Measurements from ENCODE around the gene ITGA5.

ITGA5 gene

DNA sequence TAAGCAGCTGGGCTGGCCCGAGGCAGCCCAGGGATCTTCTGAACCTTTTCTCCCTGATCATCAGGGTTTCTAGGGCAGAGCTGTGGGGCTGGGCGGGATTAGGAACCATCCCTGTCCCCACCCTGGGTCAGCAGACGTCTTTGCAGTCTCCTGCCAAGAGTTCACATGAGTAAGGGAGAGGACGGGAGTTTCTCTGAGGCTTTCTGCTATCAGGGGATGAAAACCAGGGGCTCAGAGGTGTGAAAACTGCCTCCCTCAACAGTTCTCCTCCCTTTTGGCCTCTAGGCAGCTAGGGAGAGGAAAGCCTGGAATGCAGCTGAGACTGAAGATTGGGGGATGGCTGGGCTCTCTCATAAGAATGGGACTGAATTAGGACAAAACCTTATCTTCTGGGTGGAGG, 42.5 kb downstream of the ITGA5 start:
- no peak for DNase-seq (ENCODE audit: low read depth, low spot score)
- no peak overlapping the region for H3K4me3 ChIP-seq (ENCODE audit: low read length)

DNA sequence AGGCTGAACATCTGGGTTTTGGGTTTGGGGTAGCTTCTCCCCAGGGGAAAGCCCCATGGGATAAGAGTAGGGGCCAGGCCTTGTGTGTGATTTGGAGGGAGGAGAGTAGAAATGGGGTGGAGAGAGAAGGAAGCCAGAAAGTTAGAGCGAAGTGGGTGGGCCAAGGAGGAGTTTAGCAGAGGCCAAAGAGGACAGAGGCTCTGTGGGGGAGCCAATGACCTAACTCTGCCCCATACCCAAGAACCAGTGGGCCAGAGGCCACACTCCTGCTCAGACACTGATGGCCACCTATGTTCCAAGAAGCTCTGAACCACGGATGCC, 43.8 kb downstream of the ITGA5 start:
- H3K4me3 ChIP-seq (ENCODE audit: low read length) = no peak overlapping the region

DNA sequence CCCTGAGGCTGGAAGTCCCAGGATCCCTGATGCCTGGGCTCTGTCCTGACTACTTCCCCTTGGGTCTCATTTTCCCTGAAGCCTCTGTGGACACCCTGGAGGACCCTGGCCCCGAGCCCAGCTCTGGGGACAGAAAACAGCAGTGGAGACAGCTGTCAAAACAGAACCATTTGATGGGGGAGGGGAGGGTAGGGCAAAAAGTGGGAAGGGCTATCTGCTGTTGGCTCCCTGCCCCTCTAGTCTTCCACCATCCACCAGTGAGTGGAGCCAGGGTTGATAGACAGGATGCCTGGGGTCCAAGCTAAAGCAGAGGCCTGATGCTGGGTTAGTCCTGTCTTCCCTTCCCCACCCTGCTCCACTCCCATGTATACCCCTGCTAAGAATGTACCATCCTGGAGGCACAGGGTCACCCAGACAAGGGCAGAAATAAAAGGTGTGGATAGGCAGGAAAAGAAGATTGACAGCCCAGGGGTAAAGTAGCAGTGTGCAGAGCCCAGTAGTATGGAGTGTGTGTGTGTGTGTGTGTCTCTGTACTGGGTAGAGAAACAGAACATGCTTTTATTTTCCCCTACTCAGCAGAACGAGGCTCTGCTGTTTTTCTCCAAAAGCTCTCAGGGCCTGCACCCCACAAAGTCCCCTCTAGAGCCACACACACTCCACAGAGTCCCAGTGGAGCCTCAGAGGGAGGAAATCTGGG, 44.4 kb downstream of the ITGA5 start:
- H3K4me3 ChIP-seq (ENCODE audit: low read length) = no peak overlapping the region
- no peak for DNase-seq (ENCODE audit: low read depth, low spot score)

More for the DNA sequence above, 43.8 kb downstream of the ITGA5 start:
- DNase-seq (ENCODE audit: low read depth, low spot score) = no peak

DNA sequence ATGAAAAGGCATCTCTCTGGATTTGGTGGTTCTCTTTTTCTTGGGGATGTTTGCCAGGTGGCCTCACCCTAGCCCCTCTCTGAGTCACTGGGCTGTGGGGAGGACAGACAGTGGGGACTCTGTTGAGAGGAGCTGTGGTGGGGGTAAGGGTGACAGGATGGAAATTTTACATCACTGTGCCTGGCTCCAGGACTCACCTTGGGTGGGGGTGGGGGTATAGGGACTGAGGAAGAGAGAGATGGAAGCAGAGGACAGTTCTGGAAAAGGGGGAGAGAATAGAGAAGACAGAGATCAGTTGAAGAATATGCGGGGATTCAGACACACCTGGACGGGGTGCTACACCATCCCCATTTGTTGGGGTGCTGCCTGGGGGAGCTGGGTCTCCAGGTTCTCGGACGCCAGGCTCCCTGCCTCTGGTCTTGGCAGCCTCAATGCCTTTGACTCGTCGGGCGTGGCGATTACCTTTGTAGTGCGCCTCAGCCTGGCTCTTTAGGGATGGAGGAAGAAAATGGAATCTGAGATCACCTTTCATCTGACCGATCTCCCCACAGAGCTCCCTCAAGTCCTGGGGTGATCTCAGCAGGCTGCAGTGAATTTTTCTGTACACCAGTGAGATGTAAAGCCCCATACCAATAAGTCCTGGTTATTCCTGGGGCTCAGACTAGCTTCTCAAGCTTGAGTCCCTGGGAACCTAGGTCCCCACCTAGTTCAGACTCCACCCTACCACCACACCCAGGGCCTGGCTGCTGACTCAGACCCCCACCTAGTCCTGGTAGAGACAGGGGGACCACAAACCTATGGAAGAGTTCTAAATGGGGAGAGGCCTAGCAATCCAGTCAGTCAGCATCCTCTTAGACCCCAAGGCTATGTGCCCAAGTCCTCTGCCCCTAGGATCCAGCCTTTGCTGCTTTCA, 45.2 kb downstream of the ITGA5 start:
- DNase-seq (ENCODE audit: low read depth, low spot score) = no peak
- H3K4me3 ChIP-seq (ENCODE audit: low read length) = no peak overlapping the region

DNA sequence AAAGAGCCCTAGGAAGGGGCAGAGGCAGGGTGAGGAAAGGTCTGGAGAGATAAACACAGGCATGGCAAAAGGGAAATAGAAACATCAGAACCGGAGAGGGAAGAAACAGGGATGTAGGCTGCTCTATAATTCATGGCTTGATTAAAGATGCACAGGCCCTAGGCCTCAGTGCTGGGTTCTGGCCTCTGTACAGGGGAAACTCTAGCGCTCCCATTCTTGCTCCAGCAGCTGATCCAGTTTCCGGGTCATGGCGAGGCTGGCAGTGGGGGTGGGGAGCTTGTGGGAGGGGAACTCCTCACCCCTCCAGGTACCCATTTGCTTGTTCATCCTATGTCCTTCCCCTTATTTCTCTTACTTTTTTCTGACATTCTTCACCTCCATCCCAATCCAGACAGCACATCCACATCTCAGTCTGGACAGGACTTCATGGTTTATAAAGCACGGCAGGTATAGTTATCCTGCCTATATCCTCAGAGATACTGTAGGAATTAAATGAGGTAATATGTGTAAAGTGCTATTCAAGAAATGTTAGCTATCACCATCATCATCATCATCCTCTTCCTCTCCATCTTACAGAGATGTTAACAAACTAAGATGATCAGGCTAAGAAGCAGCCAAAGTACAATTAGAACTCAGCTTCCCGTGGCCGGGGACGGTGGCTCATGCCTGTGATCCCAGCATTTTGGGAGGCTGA, 46.8 kb downstream of the ITGA5 start:
- no peak overlapping the region for H3K4me3 ChIP-seq (ENCODE audit: low read length)
- no peak for DNase-seq (ENCODE audit: low read depth, low spot score)

DNA sequence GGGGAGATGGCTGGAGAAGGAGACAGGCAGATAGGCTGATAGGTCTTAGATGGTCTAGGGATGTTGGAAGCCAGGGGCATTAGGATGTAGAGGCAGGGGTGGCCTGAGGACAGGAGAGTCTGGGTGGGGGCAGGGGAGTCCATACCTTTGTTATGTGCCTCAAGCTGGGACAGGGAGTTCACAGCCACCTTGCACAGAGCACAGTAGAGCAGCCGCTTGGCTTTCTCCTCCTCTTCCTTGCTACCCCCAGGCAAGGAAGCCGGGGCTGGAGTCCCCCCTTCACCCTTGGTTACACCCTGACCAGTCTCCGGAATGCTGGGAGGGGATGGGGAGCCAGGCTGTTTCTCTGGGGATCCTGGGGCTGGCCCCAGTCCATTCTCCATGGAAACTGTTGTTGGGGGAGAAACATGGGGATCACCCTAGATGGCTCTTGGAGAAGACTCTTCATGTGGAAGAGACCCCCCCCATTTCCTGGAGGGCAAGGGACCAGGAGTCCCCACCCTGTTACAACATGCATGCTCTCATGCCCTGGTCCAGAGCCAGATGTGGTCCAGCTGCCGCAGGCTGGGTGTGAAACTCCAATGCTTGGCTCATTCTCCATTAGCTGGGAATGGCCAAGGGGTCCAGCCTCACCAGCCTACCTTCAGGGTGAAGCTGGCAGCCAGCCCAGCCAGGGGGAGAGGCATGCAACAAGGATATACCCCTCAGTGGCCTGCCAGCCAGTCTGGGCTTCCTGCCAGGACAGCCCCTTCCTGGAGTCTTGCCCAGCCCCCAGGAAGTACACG, 47.5 kb downstream of the ITGA5 start:
- H3K4me3 ChIP-seq (ENCODE audit: low read length) = no peak overlapping the region
- DNase-seq (ENCODE audit: low read depth, low spot score) = no peak

DNA sequence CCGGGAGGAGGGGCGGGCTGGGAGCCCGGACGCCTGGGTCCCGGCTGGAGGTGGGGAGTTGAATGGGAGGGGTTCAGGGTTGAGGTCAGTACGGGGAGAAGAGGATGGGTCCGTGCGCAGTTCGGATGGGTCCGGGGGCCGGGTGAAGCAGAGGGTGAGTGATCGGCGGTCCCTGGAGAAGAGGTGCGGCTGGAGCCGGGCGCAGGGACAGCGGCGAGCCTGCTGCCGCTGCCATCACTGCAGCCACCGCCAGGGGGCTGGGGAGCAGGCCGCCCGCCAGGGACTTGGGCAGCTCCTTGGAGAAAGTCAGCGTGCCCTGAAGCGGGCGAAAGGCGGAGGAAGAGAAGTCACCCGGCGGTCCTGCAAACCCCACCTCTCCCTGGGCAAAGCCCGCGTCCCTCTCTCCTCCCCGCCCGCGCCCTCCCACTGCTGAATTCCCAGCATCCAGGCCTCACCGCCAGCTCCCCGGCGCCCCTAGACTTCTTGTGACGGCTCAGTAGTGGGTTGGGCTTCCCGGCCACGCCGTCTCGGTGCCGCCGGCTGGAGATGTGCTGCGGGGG, 48.8 kb downstream of the ITGA5 start:
- DNase-seq (ENCODE audit: low read depth, low spot score) = no peak
- no peak overlapping the region for H3K4me3 ChIP-seq (ENCODE audit: low read length)

DNA sequence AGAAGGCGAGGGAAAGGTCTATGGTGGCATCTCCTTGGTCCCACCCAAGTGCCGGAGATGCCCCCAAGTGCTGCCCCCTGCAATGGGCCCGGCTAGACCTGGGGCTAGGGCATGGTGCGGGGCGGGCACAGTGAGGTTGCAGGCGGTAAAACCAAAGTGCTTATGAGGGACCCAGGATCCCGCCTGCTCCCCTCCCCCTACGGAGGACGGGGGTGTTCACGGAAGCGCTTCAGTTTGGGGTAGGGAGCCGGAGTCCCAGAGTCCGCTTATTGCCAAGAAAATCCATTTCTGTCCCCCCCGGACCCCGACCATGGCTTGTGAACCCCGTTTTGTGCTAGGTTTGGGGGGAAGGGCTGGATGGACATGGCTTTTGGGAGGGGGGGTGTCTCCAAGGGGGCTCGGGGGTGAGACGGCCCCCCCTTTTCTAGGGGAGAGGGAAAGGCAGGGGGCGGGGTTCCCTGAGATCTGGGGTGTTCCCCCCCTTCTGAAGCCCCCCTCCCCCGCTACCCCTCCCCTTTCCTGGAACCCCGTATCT, 49.4 kb downstream of the ITGA5 start:
- H3K4me3 ChIP-seq (ENCODE audit: low read length) = no peak overlapping the region
- no peak for DNase-seq (ENCODE audit: low read depth, low spot score)

DNA sequence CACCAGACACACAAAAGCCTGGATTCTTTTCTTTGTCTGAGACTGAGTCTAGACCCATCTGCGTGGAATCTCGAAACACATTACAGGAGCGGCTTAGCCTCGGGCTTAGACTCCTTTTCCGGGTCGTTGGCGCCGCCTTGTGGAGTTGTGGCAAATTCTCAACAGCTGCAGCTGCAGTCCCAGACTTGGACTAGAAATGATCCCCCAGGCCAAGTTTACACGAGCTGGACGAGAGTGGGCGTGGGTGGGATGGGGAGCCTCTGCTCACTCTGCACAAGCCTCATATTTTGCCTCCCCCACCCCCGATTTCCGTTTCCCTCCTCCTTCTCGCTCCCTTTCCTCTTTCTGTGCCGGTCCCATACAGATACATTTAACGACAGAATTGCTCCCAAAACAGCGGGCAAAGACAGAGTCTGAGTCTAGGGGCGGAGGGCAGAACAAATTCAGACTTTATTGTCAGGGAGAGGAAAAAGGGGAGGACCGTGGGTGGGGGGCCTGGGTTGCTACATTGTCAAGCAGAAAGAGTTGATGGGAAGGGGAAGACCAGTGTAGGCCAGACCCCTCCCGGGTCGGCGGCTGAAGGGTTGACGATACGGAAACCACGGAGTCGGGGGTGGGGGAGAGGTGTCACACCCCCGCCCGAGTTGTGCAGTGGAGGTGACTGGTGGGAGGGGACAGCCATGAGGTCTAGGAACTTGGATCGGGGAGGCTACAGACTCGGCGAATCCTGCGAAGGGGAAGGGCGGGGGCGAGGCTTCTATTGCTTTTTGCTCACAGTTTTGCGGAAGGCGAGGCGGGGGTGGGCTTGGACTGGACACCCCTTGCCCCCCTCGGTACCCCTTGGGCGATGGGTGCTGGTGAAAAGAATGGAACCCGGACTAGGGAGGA, 50.1 kb downstream of the ITGA5 start:
- DNase-seq (ENCODE audit: low read depth, low spot score) = peak; percentile 84
- peak overlapping the region; percentile 32 for H3K4me3 ChIP-seq (ENCODE audit: low read length)

DNA sequence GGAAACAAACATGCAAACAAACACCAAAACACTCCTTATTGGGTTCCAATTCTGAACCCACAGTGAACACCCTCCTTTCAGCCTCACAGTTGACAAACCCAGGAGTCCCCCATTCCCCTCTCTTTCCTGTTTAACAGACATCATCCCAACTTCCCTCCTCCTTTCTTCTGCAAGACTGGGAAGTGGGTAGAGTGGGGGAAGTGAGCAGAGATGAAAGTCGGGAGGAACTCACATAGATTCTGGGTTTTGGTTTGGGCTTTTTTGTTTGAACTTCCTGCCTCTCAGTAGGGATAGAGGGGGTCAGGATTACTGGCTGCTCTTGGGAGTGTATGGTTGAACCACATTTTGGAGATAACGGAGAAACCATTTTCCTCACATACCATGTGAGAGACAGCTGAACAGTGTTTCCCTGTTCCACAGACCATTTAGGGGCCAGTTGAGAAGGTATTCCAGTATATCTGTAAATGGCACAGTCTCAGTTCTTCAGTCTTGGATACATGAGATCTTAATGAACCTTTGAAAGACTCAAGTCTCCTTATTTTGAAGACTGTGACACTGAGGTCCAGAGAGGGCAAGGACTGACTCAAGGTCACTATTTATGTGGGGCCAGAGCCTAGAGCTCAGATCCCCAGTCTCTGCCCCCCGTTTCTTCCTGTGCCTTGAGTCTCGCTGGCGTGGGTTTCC, 50.9 kb downstream of the ITGA5 start:
- no peak for DNase-seq (ENCODE audit: low read depth, low spot score)
- peak overlapping the region; percentile 32 for H3K4me3 ChIP-seq (ENCODE audit: low read length)

DNA sequence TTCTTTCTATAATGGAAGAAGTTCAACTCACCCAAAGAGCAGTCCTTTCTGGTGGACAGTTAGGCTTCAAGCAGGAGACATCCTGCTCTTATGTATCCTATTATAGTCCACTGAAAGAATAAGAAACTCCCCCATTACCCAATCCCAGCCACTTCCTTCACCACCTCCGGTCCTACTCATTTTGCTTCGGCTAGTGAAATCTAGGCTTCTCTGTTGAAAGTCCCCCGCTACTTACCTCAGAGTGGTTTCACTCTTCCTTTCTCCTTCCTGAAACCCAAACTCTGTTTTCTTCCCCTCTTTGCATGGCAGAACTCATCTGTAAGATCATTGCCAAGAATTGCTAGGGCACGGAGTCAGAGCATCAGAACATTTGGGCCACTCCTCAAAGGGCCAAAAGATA, 54.7 kb downstream of the ITGA5 start, which contains the start of gene GPR84:
TSS of gene GPR84 (minus strand) at position 74 of the 400 bp plus-strand sequence. CDS start 635 bp downstream, outside the sequence.
- no peak within 1 kb of the TSS for H3K4me3 ChIP-seq (ENCODE audit: low read length)
- peak; percentile 46 for DNase-seq (ENCODE audit: low read depth, low spot score)

DNA sequence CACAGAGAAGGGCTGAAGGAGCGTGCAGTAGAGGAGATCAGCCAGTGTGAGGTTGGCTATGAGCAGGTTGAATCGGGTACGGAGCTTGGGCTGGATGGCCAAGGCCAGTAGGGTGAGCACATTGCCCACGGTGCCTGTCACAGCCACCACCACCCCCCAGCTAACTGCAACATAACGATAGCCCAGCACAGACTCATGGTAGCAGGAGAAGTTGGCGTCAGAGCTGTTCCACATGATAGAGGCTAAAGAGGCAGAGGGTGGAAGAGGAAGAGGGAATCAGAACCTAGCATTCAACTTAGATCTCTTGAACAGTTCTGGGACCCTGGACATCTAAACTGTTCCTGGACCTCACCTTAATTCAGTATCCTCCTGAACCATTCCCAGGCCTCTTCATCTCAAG, 55.4 kb downstream of the ITGA5 start:
- H3K4me3 ChIP-seq (ENCODE audit: low read length) = no peak overlapping the region
- DNase-seq (ENCODE audit: low read depth, low spot score) = no peak

DNA sequence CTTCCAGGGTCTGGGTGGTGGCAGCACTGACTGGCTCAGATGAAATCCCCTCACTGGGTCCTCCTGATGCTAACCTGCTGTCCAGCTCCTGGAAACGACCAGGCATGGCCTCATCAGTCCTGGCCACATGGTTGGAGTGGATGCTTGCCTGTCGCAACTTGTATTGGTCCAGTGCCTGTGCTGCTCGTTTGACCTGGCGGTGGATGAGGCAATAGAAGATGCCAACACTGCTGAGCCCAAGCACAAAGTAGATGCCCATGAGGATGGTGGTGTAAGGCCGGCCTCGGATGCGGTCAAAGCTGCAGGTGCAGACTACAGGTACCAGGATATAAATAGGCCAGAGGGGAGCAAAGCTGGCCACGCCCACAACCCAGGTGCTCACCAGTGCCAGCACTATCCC, 56.0 kb downstream of the ITGA5 start:
- H3K4me3 ChIP-seq (ENCODE audit: low read length) = no peak overlapping the region

DNA sequence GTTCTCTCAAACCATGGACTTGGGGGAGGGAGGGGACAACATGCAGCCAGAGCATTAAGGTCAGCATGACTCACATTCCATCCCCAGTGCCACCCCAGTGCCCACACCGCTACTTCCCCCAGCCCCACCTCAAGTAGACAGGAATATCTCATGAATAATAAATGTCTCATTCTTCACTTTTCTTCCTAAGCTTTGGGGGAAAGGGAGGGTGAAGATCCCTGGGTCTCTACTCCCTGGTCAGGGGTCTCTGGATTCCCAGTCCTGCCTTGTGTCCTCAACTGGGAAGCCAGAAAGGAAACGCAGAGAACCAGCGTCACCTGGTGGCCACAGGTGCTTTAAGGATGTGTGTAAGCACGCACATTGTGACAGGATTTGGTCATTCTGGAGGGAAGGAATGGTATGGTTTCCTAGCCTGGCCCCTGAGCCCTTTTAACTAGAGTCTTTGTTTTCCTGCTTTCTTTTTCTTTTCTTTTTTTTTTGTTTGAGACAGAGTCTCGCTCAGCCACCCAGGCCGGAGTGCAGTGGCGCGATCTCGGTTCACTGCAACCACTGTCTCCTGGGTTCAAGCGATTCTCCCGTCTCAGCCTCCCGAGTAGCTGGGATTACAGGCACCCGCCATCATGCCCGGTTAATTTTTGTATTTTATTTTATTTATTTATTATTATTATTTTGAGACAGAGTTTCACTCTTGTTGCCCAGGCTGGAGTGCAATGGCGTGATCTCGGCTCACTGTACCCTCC, 58.2 kb downstream of the ITGA5 start:
- DNase-seq (ENCODE audit: low read depth, low spot score) = peak; percentile 60
- no peak overlapping the region for H3K4me3 ChIP-seq (ENCODE audit: low read length)

More for the DNA sequence above, 56.0 kb downstream of the ITGA5 start:
- no peak for DNase-seq (ENCODE audit: low read depth, low spot score)

DNA sequence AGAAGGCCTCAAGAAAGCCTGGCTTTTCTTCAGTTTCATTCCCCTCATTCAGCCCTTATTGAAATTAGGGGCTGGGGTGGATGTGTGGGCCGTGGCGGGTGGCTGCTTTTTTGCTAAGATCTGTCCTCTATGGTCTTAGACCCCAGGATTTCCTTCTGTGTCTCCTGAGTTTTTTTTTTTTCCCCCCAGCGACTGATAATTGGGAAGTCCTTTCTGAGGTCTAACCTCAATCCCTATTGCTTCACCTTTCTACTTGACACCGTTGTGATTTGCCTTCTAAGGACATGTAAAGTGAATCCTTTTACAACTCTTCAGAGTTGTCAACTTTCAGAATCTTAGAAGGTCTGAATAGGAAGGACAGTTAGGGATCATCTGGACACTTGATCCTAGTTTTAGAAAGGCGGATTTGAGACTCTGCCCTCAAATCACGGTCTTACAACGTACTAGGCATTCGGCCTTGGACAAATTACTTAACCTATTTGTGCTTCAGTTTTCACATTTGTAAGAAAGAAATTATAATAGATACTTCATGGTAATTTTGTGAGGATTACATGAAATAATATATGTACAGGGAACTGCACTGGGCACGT, 59.2 kb downstream of the ITGA5 start:
- peak overlapping the region; percentile 85 for H3K4me3 ChIP-seq (ENCODE audit: low read length)
- DNase-seq (ENCODE audit: low read depth, low spot score) = no peak
